ENCODE data around the gene CFAP410.

The CFAP410 gene

DNA sequence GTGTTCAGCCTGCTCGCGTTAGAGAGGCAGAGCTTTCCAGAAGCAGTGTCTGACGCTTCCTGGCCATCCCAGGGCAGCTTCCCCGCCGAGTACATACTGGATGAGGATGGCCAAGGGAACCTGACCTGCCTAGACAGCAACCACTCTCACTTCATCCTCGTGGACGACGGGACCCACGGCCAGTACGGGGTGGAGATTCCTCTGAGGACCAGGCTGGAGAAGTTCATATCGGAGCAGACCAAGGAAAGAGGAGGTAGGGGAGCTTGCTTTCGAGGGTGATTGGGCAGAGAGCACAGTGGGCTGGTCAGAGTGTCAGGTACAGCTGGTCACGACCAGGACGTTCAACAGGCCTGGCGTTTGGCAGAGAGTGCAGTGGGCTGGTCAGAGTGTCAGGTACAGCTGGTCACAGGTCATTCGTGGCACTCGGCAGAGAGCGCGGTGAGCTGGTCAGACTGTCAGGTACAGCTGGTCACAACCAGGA is 36.6 kb upstream of the CFAP410 start:
- no peak overlapping the region for H2AFZ ChIP-seq (ENCODE audit: insufficient read depth, low read length, poor library complexity)
- no peak overlapping the region for H2BK5ac ChIP-seq (ENCODE audit: low read depth, low read length, poor library complexity)
- H3K79me1 ChIP-seq (ENCODE audit: low read length), result no peaks in the 10 kb centered on the region
- H3K23ac ChIP-seq (ENCODE audit: low read length), result no peak overlapping the region
- H3K4me2 ChIP-seq (ENCODE audit: low read length), result no peak overlapping the region
- H3K79me2 ChIP-seq (ENCODE audit: control insufficient read depth, insufficient read depth, low read length, poor library complexity), result no peaks in the 10 kb centered on the region
- no peak overlapping the region for H3K9ac ChIP-seq (ENCODE audit: low read length)
- peaks cover 15% of the 10 kb centered on the region for H3K9me3 ChIP-seq (ENCODE audit: insufficient read depth, low read depth, low read length)
- H2BK12ac ChIP-seq (ENCODE audit: low read length), result no peak overlapping the region
- H3K18ac ChIP-seq (ENCODE audit: low read length), result no peak overlapping the region
- H3K27me3 ChIP-seq (ENCODE audit: insufficient read depth, low read length), result no peaks in the 10 kb centered on the region
- no peak overlapping the region for H3K27ac ChIP-seq (ENCODE audit: low read depth, low read length)
- H4K91ac ChIP-seq (ENCODE audit: low read depth, low read length), result no peak overlapping the region
- no peak overlapping the region for H3K4ac ChIP-seq (ENCODE audit: low read depth, low read length)
- no peak overlapping the region for H3K14ac ChIP-seq (ENCODE audit: low read length)
- H3K36me3 ChIP-seq (ENCODE audit: control insufficient read depth in 1 of 2, insufficient read depth in 2 of 2, low read length in 2 of 2), result no peaks in the 10 kb centered on the region
- no peaks in the 10 kb centered on the region for H3K4me1 ChIP-seq (ENCODE audit: control insufficient read depth in 1 of 2, insufficient read depth in 2 of 2, low read length in 2 of 2)
- H4K8ac ChIP-seq (ENCODE audit: low read depth, low read length), result no peak overlapping the region
- H3K4me3 ChIP-seq (ENCODE audit: low read depth, low read length), result no peak overlapping the region
- no peak overlapping the region for H4K12ac ChIP-seq (ENCODE audit: low read depth, low read length)
- no peak overlapping the region for H2BK120ac ChIP-seq (ENCODE audit: insufficient read depth, low read length, poor library complexity)
- H2AK5ac ChIP-seq (ENCODE audit: low read length), result no peak overlapping the region
- no peak for DNase-seq
- WGBS (ENCODE audit: extremely low coverage, insufficient coverage, insufficient read length), result no CpG with 5 or more reads among the region's 19 CpGs

DNA sequence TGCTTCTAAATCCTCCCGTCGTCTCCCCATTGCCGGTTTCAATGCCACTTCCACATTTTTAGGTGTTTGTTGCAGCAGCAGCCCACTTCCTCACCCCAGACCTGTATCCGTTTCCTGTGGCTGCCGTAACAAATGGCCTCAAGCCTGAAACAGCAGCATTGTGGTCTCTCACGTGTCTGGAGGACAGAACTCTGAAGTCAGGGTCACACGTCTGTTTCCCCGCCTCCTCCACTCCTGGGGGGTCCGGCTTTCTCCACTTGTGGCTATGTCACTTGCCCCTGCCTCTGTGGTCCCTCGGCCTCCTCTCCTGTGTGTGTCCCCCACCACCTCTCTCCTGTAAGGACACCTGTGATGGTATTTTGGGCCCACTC is 36.1 kb upstream of the CFAP410 start:
- no peak overlapping the region for H3K4ac ChIP-seq (ENCODE audit: low read depth, low read length)
- H3K79me2 ChIP-seq (ENCODE audit: control insufficient read depth, insufficient read depth, low read length, poor library complexity), result no peaks in the 10 kb centered on the region
- H4K91ac ChIP-seq (ENCODE audit: low read depth, low read length), result no peak overlapping the region
- no peak overlapping the region for H3K4me2 ChIP-seq (ENCODE audit: low read length)
- no peak overlapping the region for H3K14ac ChIP-seq (ENCODE audit: low read length)
- no peak for DNase-seq
- no peak overlapping the region for H4K12ac ChIP-seq (ENCODE audit: low read depth, low read length)
- H3K23ac ChIP-seq (ENCODE audit: low read length), result no peak overlapping the region
- WGBS (ENCODE audit: extremely low coverage, insufficient coverage, insufficient read length), result no CpG with 5 or more reads among the region's 10 CpGs
- no peak overlapping the region for H3K18ac ChIP-seq (ENCODE audit: low read length)
- no peak overlapping the region for H2BK12ac ChIP-seq (ENCODE audit: low read length)
- H2AFZ ChIP-seq (ENCODE audit: insufficient read depth, low read length, poor library complexity), result no peak overlapping the region
- H2AK5ac ChIP-seq (ENCODE audit: low read length), result no peak overlapping the region
- H3K4me1 ChIP-seq (ENCODE audit: control insufficient read depth in 1 of 2, insufficient read depth in 2 of 2, low read length in 2 of 2), result no peaks in the 10 kb centered on the region
- H3K27ac ChIP-seq (ENCODE audit: low read depth, low read length), result no peak overlapping the region
- H4K8ac ChIP-seq (ENCODE audit: low read depth, low read length), result no peak overlapping the region
- H3K36me3 ChIP-seq (ENCODE audit: control insufficient read depth in 1 of 2, insufficient read depth in 2 of 2, low read length in 2 of 2), result no peaks in the 10 kb centered on the region
- no peak overlapping the region for H2BK120ac ChIP-seq (ENCODE audit: insufficient read depth, low read length, poor library complexity)
- no peak overlapping the region for H3K4me3 ChIP-seq (ENCODE audit: low read depth, low read length)
- H3K79me1 ChIP-seq (ENCODE audit: low read length), result no peaks in the 10 kb centered on the region
- no peak overlapping the region for H2BK5ac ChIP-seq (ENCODE audit: low read depth, low read length, poor library complexity)
- peaks cover 18% of the 10 kb centered on the region for H3K9me3 ChIP-seq (ENCODE audit: insufficient read depth, low read depth, low read length)
- no peaks in the 10 kb centered on the region for H3K27me3 ChIP-seq (ENCODE audit: insufficient read depth, low read length)
- H3K9ac ChIP-seq (ENCODE audit: low read length), result no peak overlapping the region

DNA sequence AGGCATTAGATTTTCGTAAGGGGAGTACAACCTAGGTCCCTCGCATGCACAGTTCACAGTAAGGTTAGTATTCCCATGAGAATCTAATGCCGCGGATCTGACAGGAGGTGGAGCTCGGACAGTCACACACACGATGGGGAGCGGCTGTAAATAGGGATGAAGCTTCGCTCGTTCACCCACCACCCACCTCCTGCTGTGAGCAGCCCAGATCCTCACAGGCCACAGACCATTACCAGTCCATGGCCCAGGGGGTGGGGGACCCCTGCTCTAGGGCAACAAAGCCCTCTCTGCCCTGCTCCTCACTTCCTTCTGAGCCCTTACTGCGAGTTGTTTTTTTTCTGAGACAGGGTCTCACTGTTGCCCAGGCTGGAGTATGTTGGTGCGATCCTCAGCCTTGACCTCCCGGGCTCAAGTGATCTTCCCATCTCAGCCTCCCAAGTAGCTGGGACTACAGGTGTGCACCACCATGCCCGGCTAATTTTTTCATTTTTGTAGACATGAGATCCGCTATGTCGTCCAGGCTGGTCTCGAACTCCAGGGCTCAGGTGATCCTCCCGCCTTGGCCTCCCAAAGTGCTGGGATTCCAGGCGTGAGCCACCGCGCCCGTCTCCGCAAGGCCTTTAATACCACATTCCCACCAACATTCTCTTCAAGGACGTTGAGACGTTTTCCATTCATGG is 35.6 kb upstream of the CFAP410 start:
- H2BK5ac ChIP-seq (ENCODE audit: low read depth, low read length, poor library complexity), result no peak overlapping the region
- H3K79me2 ChIP-seq (ENCODE audit: control insufficient read depth, insufficient read depth, low read length, poor library complexity), result no peaks in the 10 kb centered on the region
- H3K23ac ChIP-seq (ENCODE audit: low read length), result no peak overlapping the region
- H3K27me3 ChIP-seq (ENCODE audit: insufficient read depth, low read length), result no peaks in the 10 kb centered on the region
- no peak overlapping the region for H3K9ac ChIP-seq (ENCODE audit: low read length)
- no peak overlapping the region for H3K4ac ChIP-seq (ENCODE audit: low read depth, low read length)
- H3K9me3 ChIP-seq (ENCODE audit: insufficient read depth, low read depth, low read length), result peaks cover 18% of the 10 kb centered on the region
- no peak overlapping the region for H2AFZ ChIP-seq (ENCODE audit: insufficient read depth, low read length, poor library complexity)
- H3K79me1 ChIP-seq (ENCODE audit: low read length), result no peaks in the 10 kb centered on the region
- H3K18ac ChIP-seq (ENCODE audit: low read length), result no peak overlapping the region
- H2BK12ac ChIP-seq (ENCODE audit: low read length), result no peak overlapping the region
- no peak overlapping the region for H4K91ac ChIP-seq (ENCODE audit: low read depth, low read length)
- H2BK120ac ChIP-seq (ENCODE audit: insufficient read depth, low read length, poor library complexity), result no peak overlapping the region
- no peak overlapping the region for H3K27ac ChIP-seq (ENCODE audit: low read depth, low read length)
- WGBS (ENCODE audit: extremely low coverage, insufficient coverage, insufficient read length), result no CpG with 5 or more reads among the region's 24 CpGs
- DNase-seq, result no peak
- H3K36me3 ChIP-seq (ENCODE audit: control insufficient read depth in 1 of 2, insufficient read depth in 2 of 2, low read length in 2 of 2), result no peaks in the 10 kb centered on the region
- H3K4me1 ChIP-seq (ENCODE audit: control insufficient read depth in 1 of 2, insufficient read depth in 2 of 2, low read length in 2 of 2), result peaks cover 0 to 3% of the 10 kb centered on the region in 2 experiments
- no peak overlapping the region for H3K4me2 ChIP-seq (ENCODE audit: low read length)
- H4K8ac ChIP-seq (ENCODE audit: low read depth, low read length), result no peak overlapping the region
- no peak overlapping the region for H3K14ac ChIP-seq (ENCODE audit: low read length)
- no peak overlapping the region for H3K4me3 ChIP-seq (ENCODE audit: low read depth, low read length)
- H2AK5ac ChIP-seq (ENCODE audit: low read length), result no peak overlapping the region
- H4K12ac ChIP-seq (ENCODE audit: low read depth, low read length), result no peak overlapping the region

DNA sequence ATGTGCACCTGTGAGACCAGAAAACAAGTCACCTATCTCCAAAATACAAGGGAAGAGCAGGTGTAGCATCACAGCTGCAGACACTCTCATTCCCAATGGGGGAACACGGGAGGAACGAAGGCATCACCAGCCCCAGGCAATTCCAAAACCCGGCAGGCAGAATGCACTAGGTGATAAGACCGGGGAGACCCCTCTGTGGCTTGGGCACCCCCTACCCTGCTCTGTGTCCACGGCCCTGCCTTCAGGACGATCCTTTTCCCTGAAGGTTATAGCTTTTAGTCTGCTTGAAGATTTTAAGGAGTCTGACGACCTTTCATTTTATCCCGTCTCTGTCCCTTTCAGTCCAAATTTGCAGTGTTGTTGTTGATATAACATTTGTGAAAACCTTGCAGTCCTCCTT is 33.4 kb upstream of the CFAP410 start:
- Histone ChIP-seq H3K27ac (ENCODE audit: low read depth, low read length) (no peak overlapping the region), H2BK120ac (ENCODE audit: insufficient read depth, low read length, poor library complexity) (no peak overlapping the region), H4K12ac (ENCODE audit: low read depth, low read length) (no peak overlapping the region), H4K8ac (ENCODE audit: low read depth, low read length) (no peak overlapping the region), H3K4me1 (ENCODE audit: control insufficient read depth in 1 of 2, insufficient read depth in 2 of 2, low read length in 2 of 2) (peaks cover 0 to 3% of the 10 kb centered on the region in 2 experiments), H3K14ac (ENCODE audit: low read length) (no peak overlapping the region), H3K18ac (ENCODE audit: low read length) (no peak overlapping the region), H3K4me2 (ENCODE audit: low read length) (no peak overlapping the region), H3K27me3 (ENCODE audit: insufficient read depth, low read length) (peaks cover 4% of the 10 kb centered on the region), H2BK5ac (ENCODE audit: low read depth, low read length, poor library complexity) (no peak overlapping the region), H3K79me2 (ENCODE audit: control insufficient read depth, insufficient read depth, low read length, poor library complexity) (no peaks in the 10 kb centered on the region), H2AK5ac (ENCODE audit: low read length) (no peak overlapping the region), H3K36me3 (ENCODE audit: control insufficient read depth in 1 of 2, insufficient read depth in 2 of 2, low read length in 2 of 2) (no peaks in the 10 kb centered on the region), H3K9ac (ENCODE audit: low read length) (no peak overlapping the region), H3K9me3 (ENCODE audit: insufficient read depth, low read depth, low read length) (peaks cover 18% of the 10 kb centered on the region), H2BK12ac (ENCODE audit: low read length) (no peak overlapping the region), H4K91ac (ENCODE audit: low read depth, low read length) (no peak overlapping the region), H3K4me3 (ENCODE audit: low read depth, low read length) (no peak overlapping the region), H3K79me1 (ENCODE audit: low read length) (no peaks in the 10 kb centered on the region), H3K4ac (ENCODE audit: low read depth, low read length) (no peak overlapping the region), H3K23ac (ENCODE audit: low read length) (no peak overlapping the region), H2AFZ (ENCODE audit: insufficient read depth, low read length, poor library complexity) (no peak overlapping the region)
- no peak for DNase-seq
- no CpG with 5 or more reads among the region's 8 CpGs for WGBS (ENCODE audit: extremely low coverage, insufficient coverage, insufficient read length)

All from trophoblast cell (in vitro differentiated cells and primary cell).